ENCODE data around the gene INSYN2A. TPM values are rescaled to one million over a fixed set of nuclear protein-coding genes. Genes with fewer than 3 reads are reported as not detected.

The INSYN2A gene
- total and polyA plus RNA-seq, 2 experiments from 2014 or later = 0.43 to 0.54 TPM

DNA sequence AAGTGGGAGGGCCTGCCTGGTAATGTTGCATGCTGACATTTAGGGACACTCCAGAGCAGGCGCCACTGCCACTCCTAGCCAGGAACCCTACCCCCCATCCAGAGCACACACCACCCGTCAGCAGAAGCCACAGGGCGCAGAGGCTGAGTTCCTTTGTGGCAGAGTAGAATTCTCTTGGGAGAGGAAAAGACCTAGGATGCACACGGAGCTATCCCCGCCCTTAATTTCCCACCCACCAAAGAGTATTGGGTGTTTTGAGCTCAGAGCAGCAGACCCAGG is 702 bp upstream of the INSYN2A start:
- H3K9me3 ChIP-seq (ENCODE audit: low read depth) = no peaks in the 10 kb centered on the region
- no peak for TF ChIP-seq EZH2 (IDR thresholded peaks at IDR 0.05; ENCODE audit: insufficient read depth, poor library complexity, severe bottlenecking)
- TF ChIP-seq EZH2phosphoT487 (IDR thresholded peaks at IDR 0.05; ENCODE audit: insufficient read depth, low read depth) = no peak
- no peaks in the 10 kb centered on the region for H3K36me3 ChIP-seq (ENCODE audit: low read depth)
- WGBS, 2 experiments (ENCODE audit: low coverage in 1 of 2, low lambda C conversion rate in 2 of 2, missing lambda C conversion rate in 2 of 2) = 80 to 84% methylated on average over 4 to 5 of the region's 5 CpGs
- no peaks in the 10 kb centered on the region; the same call in 1 of the 2 replicates for H3K79me2 ChIP-seq (ENCODE audit: insufficient read depth)
- 0 out of 2 replicates have a peak, but pooled peaks cover 8% of the 10 kb centered on the region for H3K4me1 ChIP-seq (ENCODE audit: insufficient read depth)
- H4K20me1 ChIP-seq (ENCODE audit: insufficient read depth) = peaks cover 5% of the 10 kb centered on the region; the same call in 1 of the 2 replicates
- H3K4me2 ChIP-seq (ENCODE audit: unreplicated experiment) = peak overlapping the region; percentile 36
- H3K27ac ChIP-seq = no peak overlapping the region
- H3K9ac ChIP-seq = no peak overlapping the region
- peak overlapping the region; percentile 79 for H3K4me3 ChIP-seq
- H2AFZ ChIP-seq = no peak overlapping the region
- DNase-seq = no peak
- in situ Hi-C loops (cut with MboI) = no loop called here
- H3F3A ChIP-seq (ENCODE audit: insufficient read depth) = peaks cover 15% of the 10 kb centered on the region
- no peaks in the 10 kb centered on the region for H3K27me3 ChIP-seq (replicated peaks; ENCODE audit: insufficient read depth)
- H3K9me2 ChIP-seq (ENCODE audit: insufficient read depth) = no peaks in the 10 kb centered on the region

DNA sequence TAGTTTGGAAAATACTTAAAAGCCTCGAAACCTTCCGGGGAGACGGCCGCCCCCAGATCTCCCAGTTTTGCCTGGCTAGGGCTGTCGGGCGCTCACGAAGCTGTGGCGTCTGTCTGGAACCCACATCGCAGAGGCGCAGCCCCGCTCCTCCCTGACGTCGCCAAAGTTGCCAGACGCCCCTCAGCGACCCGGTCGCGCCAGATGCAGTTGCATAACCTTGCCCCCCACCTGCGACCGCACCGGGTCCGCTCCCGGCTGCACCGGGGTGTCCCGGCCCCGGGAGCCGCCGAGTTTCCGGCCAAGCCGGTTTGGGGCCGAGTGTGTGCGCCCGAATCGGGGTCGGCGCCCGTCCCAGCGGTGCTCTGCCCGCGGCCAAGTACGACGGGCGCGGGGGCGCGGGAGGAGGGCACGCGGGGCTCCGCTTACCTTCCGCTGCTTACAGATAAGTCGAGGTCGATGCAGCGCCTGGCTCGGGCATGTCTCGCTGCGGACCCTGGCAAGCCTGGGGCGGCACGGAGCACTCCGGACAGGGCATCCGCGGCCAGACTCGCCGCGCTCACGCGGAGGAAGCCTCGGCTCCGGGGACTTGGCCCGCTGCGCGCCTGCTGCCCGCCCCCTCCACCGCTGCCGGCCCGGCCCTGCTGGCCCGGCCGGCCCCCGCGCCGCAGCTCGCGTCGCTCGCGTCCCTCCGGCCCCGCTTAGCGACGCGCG is 665 bp downstream of the INSYN2A start:
- Histone ChIP-seq H3F3A (ENCODE audit: insufficient read depth) (peaks cover 15% of the 10 kb centered on the region), H4K20me1 (ENCODE audit: insufficient read depth) (peaks cover 5% of the 10 kb centered on the region; the same call in 1 of the 2 replicates), H3K4me2 (ENCODE audit: unreplicated experiment) (peak overlapping the region; percentile 79), H3K27ac (no peak overlapping the region), H3K4me1 (ENCODE audit: insufficient read depth) (0 out of 2 replicates have a peak, but pooled peaks cover 8% of the 10 kb centered on the region), H3K4me3 (peak overlapping the region; percentile 79), H3K27me3 (replicated peaks; ENCODE audit: insufficient read depth) (no peaks in the 10 kb centered on the region), H3K36me3 (ENCODE audit: low read depth) (no peaks in the 10 kb centered on the region), H3K9ac (peak overlapping the region; percentile 64), H3K9me2 (ENCODE audit: insufficient read depth) (no peaks in the 10 kb centered on the region), H3K79me2 (ENCODE audit: insufficient read depth) (no peaks in the 10 kb centered on the region; the same call in 1 of the 2 replicates), H3K9me3 (ENCODE audit: low read depth) (no peaks in the 10 kb centered on the region), H2AFZ (peak overlapping the region; percentile 52; the same call in 1 of the 2 replicates)
- in situ Hi-C loops (cut with MboI) = no loop called here
- no peak for TF ChIP-seq EZH2 (IDR thresholded peaks at IDR 0.05; ENCODE audit: insufficient read depth, poor library complexity, severe bottlenecking)
- WGBS, 2 experiments (ENCODE audit: low coverage in 1 of 2, low lambda C conversion rate in 2 of 2, missing lambda C conversion rate in 2 of 2) = 2 to 3% methylated on average over 61 to 72 of the region's 91 CpGs
- DNase-seq = peak; percentile 47

DNA sequence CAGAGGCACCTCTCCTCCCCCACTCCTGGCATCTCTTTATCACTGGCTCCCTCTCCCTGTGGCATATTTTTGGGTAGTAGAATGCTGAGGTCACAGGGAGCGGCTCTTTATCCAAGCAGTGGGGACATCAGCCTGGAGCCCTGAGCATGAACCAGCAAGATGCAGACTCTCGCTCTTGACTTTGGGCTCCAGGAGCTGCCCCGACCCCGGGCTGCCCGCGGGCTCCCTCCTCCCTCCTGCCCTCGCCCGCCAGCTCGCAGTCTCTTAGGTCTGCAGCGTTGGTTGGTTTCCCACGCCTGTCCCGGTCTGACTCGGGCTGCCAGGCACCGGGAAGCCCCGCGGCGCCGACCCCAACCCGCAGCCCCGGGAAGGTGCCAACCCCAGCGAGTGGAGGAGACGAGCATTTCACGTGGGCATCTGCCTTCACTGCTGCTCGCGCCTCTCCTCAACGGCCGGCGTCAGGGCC is 1.3 kb downstream of the INSYN2A start:
- peak overlapping the region; percentile 79 for H3K4me2 ChIP-seq (ENCODE audit: unreplicated experiment)

DNA sequence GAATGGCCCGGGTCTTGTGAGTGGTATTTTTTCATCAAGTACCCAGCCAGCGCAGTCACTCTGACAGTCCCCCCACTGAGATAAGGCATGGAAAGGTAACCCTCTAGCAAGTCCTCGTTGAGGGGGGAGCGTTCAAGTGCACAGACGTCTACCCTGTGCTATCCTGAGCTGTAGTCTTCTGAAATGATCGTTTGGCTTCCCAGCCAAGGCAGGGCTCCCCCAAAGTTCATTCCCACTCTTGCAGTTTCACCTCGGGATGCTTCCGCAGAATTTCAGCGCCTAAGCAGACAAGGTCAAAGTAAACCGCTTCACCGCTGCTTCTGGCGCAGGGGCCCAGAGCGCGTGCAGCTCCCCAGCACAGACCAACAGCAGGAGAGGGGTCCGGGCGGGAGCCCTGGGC is 1.8 kb downstream of the INSYN2A start:
- Histone ChIP-seq H3K79me2 (ENCODE audit: insufficient read depth) (no peaks in the 10 kb centered on the region; the same call in 1 of the 2 replicates), H2AFZ (no peak overlapping the region), H3K4me1 (ENCODE audit: insufficient read depth) (0 out of 2 replicates have a peak, but pooled peaks cover 8% of the 10 kb centered on the region), H3K9me2 (ENCODE audit: insufficient read depth) (no peaks in the 10 kb centered on the region), H3K36me3 (ENCODE audit: low read depth) (no peaks in the 10 kb centered on the region), H3K9me3 (ENCODE audit: low read depth) (no peaks in the 10 kb centered on the region), H3K4me2 (ENCODE audit: unreplicated experiment) (no peak overlapping the region), H3K4me3 (no peak overlapping the region), H3F3A (ENCODE audit: insufficient read depth) (peaks cover 15% of the 10 kb centered on the region), H3K27me3 (replicated peaks; ENCODE audit: insufficient read depth) (no peaks in the 10 kb centered on the region), H3K9ac (no peak overlapping the region), H4K20me1 (ENCODE audit: insufficient read depth) (peaks cover 5% of the 10 kb centered on the region; the same call in 1 of the 2 replicates), H3K27ac (no peak overlapping the region)
- TF ChIP-seq EZH2 (IDR thresholded peaks at IDR 0.05; ENCODE audit: insufficient read depth, poor library complexity, severe bottlenecking) (no peak), EZH2phosphoT487 (IDR thresholded peaks at IDR 0.05; ENCODE audit: insufficient read depth, low read depth) (no peak)
- no peak for DNase-seq
- in situ Hi-C loops (cut with MboI) = no loop called here
- 89 to 91% methylated on average over 16 of the region's 16 CpGs for WGBS, 2 experiments (ENCODE audit: low coverage in 1 of 2, low lambda C conversion rate in 2 of 2, missing lambda C conversion rate in 2 of 2)

More for the DNA sequence above, 1.3 kb downstream of the INSYN2A start:
- TF ChIP-seq EZH2phosphoT487 (IDR thresholded peaks at IDR 0.05; ENCODE audit: insufficient read depth, low read depth) = no peak
- TF ChIP-seq EZH2 (IDR thresholded peaks at IDR 0.05; ENCODE audit: insufficient read depth, poor library complexity, severe bottlenecking) = no peak
- H3K79me2 ChIP-seq (ENCODE audit: insufficient read depth) = no peaks in the 10 kb centered on the region; the same call in 1 of the 2 replicates
- in situ Hi-C loops (cut with MboI) = no loop called here
- H3K27ac ChIP-seq = no peak overlapping the region
- 0 out of 2 replicates have a peak, but pooled peaks cover 8% of the 10 kb centered on the region for H3K4me1 ChIP-seq (ENCODE audit: insufficient read depth)
- H2AFZ ChIP-seq = 0 out of 2 replicates have a peak overlapping the region, but pooled peaks have one; percentile 52
- DNase-seq = peak; percentile 42
- H3F3A ChIP-seq (ENCODE audit: insufficient read depth) = peaks cover 15% of the 10 kb centered on the region
- peak overlapping the region; percentile 79 for H3K4me3 ChIP-seq
- 8 to 12% methylated on average over 28 of the region's 28 CpGs for WGBS, 2 experiments (ENCODE audit: low coverage in 1 of 2, low lambda C conversion rate in 2 of 2, missing lambda C conversion rate in 2 of 2)
- no peaks in the 10 kb centered on the region for H3K9me2 ChIP-seq (ENCODE audit: insufficient read depth)
- H3K27me3 ChIP-seq (replicated peaks; ENCODE audit: insufficient read depth) = no peaks in the 10 kb centered on the region
- H3K9me3 ChIP-seq (ENCODE audit: low read depth) = no peaks in the 10 kb centered on the region
- H3K36me3 ChIP-seq (ENCODE audit: low read depth) = no peaks in the 10 kb centered on the region
- H4K20me1 ChIP-seq (ENCODE audit: insufficient read depth) = peaks cover 5% of the 10 kb centered on the region; the same call in 1 of the 2 replicates
- H3K9ac ChIP-seq = peak overlapping the region; percentile 64
